SU-DHL-6 (cell line): ENCODE results near the gene SPRED3.

Experiments
- H2AFZ ChIP-seq: fragments of 200-600 bp; sonication (generic); 2 replicates; pipeline ENCODE4 v1.6.1; 2014; ENCODE audit warnings: low read depth, mild to moderate bottlenecking, moderate library complexity, mixed read lengths, antibody characterized with exemption, low read length; ENCODE audit not compliant: severe bottlenecking
- H3F3A ChIP-seq: fragments of 200-600 bp; shearing (Covaris generic); 2 replicates; pipeline ENCODE4 v1.6.0; 2016; ENCODE audit warnings: antibody characterized with exemption, mild to moderate bottlenecking; ENCODE audit not compliant: insufficient read depth
- H3K27ac ChIP-seq: fragments of 200-600 bp; sonication (generic); 2 replicates; pipeline ENCODE4 v1.5.1; 2016; ENCODE audit warnings: low read depth, mild to moderate bottlenecking, low read length, moderate library complexity, mixed read lengths
- H3K27me3 ChIP-seq: fragments of 200-600 bp; sonication (generic), shearing (Covaris generic); 2 replicates; pipeline ENCODE4 v1.6.0; 2014; ENCODE audit warnings: mild to moderate bottlenecking, low read length
- H3K36me3 ChIP-seq: fragments of 200-600 bp; sonication (generic); 2 replicates; pipeline ENCODE4 v1.6.1; 2014; ENCODE audit warnings: mild to moderate bottlenecking, low read length, mixed read lengths
- H3K4me2 ChIP-seq: fragments of 300-600, 200-600 bp; shearing (Covaris generic), sonication (generic); 2 replicates; pipeline ENCODE4 v1.6.0; 2014; ENCODE audit warnings: low read length, low read depth, mild to moderate bottlenecking; ENCODE audit not compliant: poor library complexity, severe bottlenecking
- H3K4me3 ChIP-seq: fragments of 200-600 bp; sonication (generic); 2 replicates; pipeline ENCODE4 v1.5.1; 2014; ENCODE audit warnings: antibody characterized with exemption, low read length, mild to moderate bottlenecking, mixed read lengths; ENCODE audit not compliant: insufficient read depth, poor library complexity, severe bottlenecking
- H3K79me2 ChIP-seq: fragments of 200-600 bp; sonication (generic); 2 replicates; pipeline ENCODE4 v1.6.1; 2014; ENCODE audit warnings: mild to moderate bottlenecking, low read length, moderate library complexity; ENCODE audit not compliant: insufficient read depth
- H3K9ac ChIP-seq: fragments of 200-600 bp; sonication (generic); 2 replicates; pipeline ENCODE4 v1.7.0; 2014; ENCODE audit warnings: mild to moderate bottlenecking, low read length
- H3K9me2 ChIP-seq: fragments of 200-600 bp; sonication (generic); replicated peaks from 2 replicates; pipeline ENCODE4 v1.6.1; 2014; ENCODE audit warnings: low read length; ENCODE audit not compliant: insufficient read depth
- H3K9me3 ChIP-seq: fragments of 200-600 bp; sonication (generic); 2 replicates; pipeline ENCODE4 v1.6.1; 2014; ENCODE audit warnings: low read length, mixed read lengths; ENCODE audit not compliant: insufficient read depth
- H4K20me1 ChIP-seq: fragments of 200-600 bp; sonication (generic); 2 replicates; pipeline ENCODE4 v1.6.1; 2014; ENCODE audit warnings: low read depth, mild to moderate bottlenecking, antibody characterized with exemption, low read length, moderate library complexity, mixed read lengths
- EZH2phosphoT487 ChIP-seq: fragments of 200-600 bp; sonication (generic), shearing (Covaris generic); conservative IDR thresholded peaks from 2 replicates; pipeline ENCODE4 v1.6.1; 2018; ENCODE audit warnings: mild to moderate bottlenecking, antibody characterized with exemption, low read length, moderate library complexity, mixed read lengths
- TF ChIP-seq, protein P1 (sequence below): fragments of 200-600 bp; sonication (generic); IDR thresholded peaks from one replicate; pipeline ENCODE4 v1.5.1; 2017; ENCODE audit warnings: antibody characterized with exemption, mild to moderate bottlenecking, low read length, moderate library complexity; ENCODE audit not compliant: insufficient read depth, poor library complexity, severe bottlenecking

The SPRED3 gene

DNA sequence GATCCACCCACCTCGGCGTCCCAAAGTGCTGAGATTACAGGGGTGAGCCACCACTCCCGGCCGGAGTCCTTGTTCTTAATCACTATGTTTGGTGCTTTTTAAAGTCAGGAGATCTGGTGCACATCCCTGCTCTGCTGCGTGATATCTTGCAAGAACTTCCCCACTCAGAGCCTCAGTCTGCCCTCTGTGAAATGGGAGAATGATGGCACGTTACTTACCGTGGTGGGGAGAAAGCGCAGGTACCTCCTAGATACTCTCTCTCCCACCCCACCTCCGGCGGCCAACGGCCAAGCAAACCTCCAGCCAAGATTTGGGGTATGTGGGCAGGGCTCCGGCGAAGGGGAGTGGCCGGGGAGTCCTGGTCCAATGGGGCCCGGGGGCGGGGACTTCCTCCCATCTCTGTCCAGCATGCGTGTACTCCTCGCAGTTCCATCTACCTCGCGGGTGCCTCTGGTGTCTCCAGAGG is 44.8 kb downstream of the SPRED3 start, which contains the start of gene RYR1:
Gene RYR1, plus strand, starts transcription at position 424 of the 466 bp plus-strand sequence. CDS start 139 bp downstream, outside the sequence.
- no peaks in the 10 kb centered on the region for H3F3A ChIP-seq
- H3K9ac ChIP-seq, result no peak within 1 kb of the TSS
- no peak within 1 kb of the TSS for H3K4me2 ChIP-seq
- no peak within 1 kb of the TSS for H3K4me3 ChIP-seq
- H4K20me1 ChIP-seq, result no peaks in the 10 kb centered on the region
- no peak within 1 kb of the TSS for H3K27ac ChIP-seq
- no peaks in the 10 kb centered on the region for H3K27me3 ChIP-seq
- H3K9me2 ChIP-seq, result no peaks in the 10 kb centered on the region
- H2AFZ ChIP-seq, result no peak within 1 kb of the TSS
- TF ChIP-seq, protein P1, sequence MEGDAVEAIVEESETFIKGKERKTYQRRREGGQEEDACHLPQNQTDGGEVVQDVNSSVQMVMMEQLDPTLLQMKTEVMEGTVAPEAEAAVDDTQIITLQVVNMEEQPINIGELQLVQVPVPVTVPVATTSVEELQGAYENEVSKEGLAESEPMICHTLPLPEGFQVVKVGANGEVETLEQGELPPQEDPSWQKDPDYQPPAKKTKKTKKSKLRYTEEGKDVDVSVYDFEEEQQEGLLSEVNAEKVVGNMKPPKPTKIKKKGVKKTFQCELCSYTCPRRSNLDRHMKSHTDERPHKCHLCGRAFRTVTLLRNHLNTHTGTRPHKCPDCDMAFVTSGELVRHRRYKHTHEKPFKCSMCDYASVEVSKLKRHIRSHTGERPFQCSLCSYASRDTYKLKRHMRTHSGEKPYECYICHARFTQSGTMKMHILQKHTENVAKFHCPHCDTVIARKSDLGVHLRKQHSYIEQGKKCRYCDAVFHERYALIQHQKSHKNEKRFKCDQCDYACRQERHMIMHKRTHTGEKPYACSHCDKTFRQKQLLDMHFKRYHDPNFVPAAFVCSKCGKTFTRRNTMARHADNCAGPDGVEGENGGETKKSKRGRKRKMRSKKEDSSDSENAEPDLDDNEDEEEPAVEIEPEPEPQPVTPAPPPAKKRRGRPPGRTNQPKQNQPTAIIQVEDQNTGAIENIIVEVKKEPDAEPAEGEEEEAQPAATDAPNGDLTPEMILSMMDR, result no peak
- no peak for TF ChIP-seq EZH2phosphoT487
- H3K9me3 ChIP-seq, result no peaks in the 10 kb centered on the region
- H3K79me2 ChIP-seq, result no peaks in the 10 kb centered on the region
- H3K36me3 ChIP-seq, result no peaks in the 10 kb centered on the region

DNA sequence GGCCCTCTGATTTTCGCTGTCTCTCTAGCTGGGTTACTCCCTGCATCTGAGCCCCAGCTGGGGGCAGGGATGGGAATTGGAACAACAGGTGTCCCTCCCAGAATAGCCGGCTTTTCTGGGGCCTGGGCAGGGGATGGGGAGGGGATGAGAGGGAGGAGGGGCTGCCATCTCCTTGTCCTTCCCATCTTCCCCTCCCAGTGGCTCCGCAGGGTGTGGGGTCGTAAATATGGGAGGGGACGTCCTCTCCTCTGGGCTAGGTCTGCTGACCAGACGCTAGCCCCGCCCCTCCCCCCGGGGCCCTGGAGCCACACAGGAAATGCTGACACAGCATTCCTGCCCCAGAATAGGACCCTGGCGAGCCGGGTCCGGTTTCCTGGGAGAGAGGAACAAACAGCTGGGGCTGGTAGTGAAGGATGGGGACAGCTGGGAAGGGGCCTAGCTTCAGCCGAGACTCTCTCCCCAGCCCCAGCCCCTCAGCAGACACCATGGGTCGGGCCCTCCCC is 46.1 kb downstream of the SPRED3 start:
- Histone ChIP-seq H2AFZ (no peak overlapping the region), H3K79me2 (no peaks in the 10 kb centered on the region), H3K9me2 (no peaks in the 10 kb centered on the region), H3K9ac (no peak overlapping the region), H3K4me2 (no peak overlapping the region), H3K9me3 (no peaks in the 10 kb centered on the region), H3K27me3 (no peaks in the 10 kb centered on the region), H4K20me1 (no peaks in the 10 kb centered on the region), H3K36me3 (no peaks in the 10 kb centered on the region), H3K27ac (no peak overlapping the region), H3K4me3 (no peak overlapping the region), H3F3A (no peaks in the 10 kb centered on the region)
- TF ChIP-seq EZH2phosphoT487, result no peak
- TF ChIP-seq, protein P1, result no peak

DNA sequence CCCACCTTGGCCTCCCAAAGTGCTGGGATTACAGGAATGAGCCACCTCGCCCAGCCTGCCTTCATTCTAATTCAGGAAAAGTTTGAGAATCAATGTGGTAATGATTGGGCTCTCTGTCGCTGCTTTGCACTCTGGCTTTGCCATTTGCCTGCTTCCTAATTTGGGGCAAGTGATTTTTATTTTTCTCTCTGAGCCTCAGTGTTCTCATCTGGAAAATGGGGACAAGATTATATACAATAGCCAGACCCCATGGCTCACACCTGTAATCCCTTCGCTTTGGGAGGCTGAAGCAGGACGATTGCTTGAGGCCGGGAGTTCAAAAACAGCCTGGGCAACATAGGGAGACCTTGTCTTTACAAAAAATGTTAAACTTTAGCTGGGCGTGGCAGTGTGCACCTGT is 48.8 kb downstream of the SPRED3 start:
- Histone ChIP-seq H2AFZ (no peak overlapping the region), H3K79me2 (no peaks in the 10 kb centered on the region), H3K9me2 (no peaks in the 10 kb centered on the region), H3K4me3 (no peak overlapping the region), H3K36me3 (no peaks in the 10 kb centered on the region), H4K20me1 (no peaks in the 10 kb centered on the region), H3F3A (no peaks in the 10 kb centered on the region), H3K4me2 (no peak overlapping the region), H3K27me3 (no peaks in the 10 kb centered on the region), H3K9me3 (no peaks in the 10 kb centered on the region), H3K9ac (no peak overlapping the region), H3K27ac (no peak overlapping the region)
- TF ChIP-seq, protein P1, result no peak
- TF ChIP-seq EZH2phosphoT487, result no peak
